Cardiac fibroblast (primary cell): ENCODE data around the gene PPP1R9A.

Experiments
- DNase-seq, 2 donors: peaks; one replicate each; pipeline versions ENCODE4 v3.0.0 to v3.0.0-alpha.2; 2010; ENCODE audit warnings: low read depth in 2 of 2
- H3K4me3 ChIP-seq, 2 donors: replicated peaks in 1 of 2; 1 replicate in 1 of 2; 2 replicates in 1 of 2; pipeline ENCODE4 v1.5.1; 2011; ENCODE audit warnings: low read depth in 2 of 2, low read length in 2 of 2, mild to moderate bottlenecking in 2 of 2, moderate library complexity in 1 of 2
- TF ChIP-seq, protein P1 (sequence below): IDR thresholded peaks from one replicate; pipeline ENCODE4 v1.5.1; 2011; ENCODE audit warnings: low read depth, mild to moderate bottlenecking, low read length, inconsistent platforms

PPP1R9A gene

DNA sequence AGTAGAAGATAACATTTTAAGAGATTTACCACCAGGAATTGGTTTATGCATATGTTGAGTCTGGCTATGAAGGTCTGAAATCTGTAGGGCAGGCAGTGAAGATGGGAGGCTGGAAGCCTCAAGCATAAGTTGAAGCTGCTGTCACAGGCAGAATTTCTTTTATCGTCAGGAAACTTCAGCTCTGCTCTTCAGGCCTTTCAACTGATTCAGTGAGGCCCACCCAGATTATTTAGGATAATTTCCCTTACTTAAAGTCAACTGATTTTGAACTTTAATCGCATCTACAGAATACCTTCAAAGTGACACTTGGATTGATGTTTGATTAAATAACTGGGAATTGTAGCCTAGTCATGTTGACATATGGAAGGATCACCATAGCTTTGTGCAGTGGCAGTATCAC is 190.5 kb downstream of the PPP1R9A start:
- TF ChIP-seq, protein P1, sequence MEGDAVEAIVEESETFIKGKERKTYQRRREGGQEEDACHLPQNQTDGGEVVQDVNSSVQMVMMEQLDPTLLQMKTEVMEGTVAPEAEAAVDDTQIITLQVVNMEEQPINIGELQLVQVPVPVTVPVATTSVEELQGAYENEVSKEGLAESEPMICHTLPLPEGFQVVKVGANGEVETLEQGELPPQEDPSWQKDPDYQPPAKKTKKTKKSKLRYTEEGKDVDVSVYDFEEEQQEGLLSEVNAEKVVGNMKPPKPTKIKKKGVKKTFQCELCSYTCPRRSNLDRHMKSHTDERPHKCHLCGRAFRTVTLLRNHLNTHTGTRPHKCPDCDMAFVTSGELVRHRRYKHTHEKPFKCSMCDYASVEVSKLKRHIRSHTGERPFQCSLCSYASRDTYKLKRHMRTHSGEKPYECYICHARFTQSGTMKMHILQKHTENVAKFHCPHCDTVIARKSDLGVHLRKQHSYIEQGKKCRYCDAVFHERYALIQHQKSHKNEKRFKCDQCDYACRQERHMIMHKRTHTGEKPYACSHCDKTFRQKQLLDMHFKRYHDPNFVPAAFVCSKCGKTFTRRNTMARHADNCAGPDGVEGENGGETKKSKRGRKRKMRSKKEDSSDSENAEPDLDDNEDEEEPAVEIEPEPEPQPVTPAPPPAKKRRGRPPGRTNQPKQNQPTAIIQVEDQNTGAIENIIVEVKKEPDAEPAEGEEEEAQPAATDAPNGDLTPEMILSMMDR = no peak
- no peak overlapping the region for H3K4me3 ChIP-seq
- no peak for DNase-seq

DNA sequence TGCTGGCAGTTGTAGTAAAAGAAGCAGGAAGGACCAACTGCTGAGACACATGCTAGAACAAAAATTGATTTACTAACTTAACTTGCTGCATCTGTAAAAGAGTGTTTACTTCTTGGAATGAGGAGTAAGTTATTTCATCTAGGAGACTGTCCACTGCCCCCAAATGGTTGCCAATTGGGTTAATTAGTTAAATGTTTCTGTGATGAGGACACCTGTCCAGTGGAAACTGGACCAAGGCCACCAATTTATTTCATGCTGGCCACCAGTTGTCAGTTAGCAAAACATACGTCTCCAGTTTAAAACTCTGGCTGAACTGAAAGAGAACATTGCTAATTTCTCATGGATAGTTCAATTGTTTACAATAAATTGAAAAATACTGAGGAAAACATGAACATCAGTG is 191.7 kb downstream of the PPP1R9A start:
- no peak overlapping the region for H3K4me3 ChIP-seq
- TF ChIP-seq, protein P1 = no peak
- no peak for DNase-seq

DNA sequence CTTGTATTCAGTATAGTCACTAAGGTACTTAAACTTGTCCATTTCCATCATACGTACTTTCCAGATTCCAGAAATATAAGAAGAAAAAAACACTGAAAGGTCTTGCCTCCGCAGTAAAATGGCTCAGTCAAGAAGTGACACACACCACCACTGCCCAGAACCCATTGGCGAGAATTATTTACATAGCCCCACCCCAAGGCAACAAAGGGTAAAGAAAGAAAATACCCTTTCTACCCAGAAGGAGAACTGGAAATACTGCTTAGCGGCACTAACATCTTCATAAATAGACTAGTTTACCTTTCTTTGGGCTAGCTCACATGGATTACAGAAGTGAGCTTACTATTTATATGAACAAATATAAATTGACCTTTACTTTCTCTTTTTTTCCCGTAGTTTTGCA is 194.0 kb downstream of the PPP1R9A start:
- TF ChIP-seq, protein P1 = no peak
- no peak for DNase-seq

DNA sequence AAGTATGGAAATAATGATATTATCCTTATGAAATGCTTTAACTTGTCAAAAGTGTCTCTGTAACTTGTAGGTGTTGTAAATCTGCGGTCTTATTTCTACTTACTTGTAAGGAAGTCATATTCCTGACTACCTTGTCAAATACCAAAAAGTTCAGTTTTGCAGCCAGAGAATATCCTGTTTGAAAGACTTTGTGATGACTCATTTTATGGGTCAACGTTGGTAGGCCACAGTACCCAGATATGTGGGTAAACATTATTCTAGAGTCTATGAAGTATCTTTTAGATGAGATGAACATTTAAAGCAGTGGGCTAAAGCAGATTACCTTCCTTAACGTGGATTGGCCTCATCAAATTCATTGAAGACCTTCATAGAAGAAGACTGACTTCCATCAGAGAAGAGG is 195.3 kb downstream of the PPP1R9A start:
- TF ChIP-seq, protein P1 = no peak
- DNase-seq = peak in 1 of 2 donors; percentile 7
- H3K4me3 ChIP-seq = no peak overlapping the region

More for the DNA sequence above, 194.0 kb downstream of the PPP1R9A start:
- no peak overlapping the region for H3K4me3 ChIP-seq

DNA sequence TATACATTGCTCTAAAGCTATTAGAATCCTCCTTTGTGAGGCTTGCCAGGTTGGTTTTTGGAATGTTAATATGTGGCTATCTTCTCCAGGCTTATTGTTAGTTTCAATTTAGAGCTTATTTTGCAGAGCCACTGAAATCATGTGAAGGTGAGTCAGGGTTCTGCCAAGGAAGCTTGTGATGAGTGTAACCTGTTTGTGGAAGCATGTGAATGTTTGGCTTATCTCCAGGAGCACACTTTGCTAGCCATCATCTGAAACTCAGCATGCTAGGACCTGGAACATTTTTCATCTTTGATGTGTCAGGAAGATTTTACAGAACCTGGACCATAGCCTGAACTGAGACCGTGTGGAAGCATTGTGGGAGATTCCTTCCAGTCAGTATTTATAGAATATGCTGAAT is 197.3 kb downstream of the PPP1R9A start:
- TF ChIP-seq, protein P1 = no peak
- H3K4me3 ChIP-seq = no peak overlapping the region
- DNase-seq = peak; percentile 3 to 13

DNA sequence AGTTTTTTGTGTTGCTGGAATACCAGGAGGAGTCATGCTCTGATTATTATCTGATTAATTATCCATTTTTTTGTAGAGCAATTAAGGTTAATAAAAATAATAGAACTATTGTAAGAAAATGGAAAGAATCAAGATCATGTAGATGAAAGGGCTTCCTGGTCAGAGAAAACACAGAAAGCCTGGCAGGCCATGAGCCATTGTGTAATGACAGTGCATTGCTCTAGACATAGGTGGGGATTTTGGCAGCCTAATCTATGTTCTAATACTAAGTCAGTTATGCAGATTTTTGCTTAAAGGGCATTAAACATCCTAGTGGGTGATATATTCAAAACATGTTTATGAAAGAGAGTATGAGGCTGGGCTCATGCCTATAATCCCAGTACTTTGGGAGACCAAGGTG is 198.2 kb downstream of the PPP1R9A start:
- DNase-seq = no peak
- TF ChIP-seq, protein P1 = no peak

DNA sequence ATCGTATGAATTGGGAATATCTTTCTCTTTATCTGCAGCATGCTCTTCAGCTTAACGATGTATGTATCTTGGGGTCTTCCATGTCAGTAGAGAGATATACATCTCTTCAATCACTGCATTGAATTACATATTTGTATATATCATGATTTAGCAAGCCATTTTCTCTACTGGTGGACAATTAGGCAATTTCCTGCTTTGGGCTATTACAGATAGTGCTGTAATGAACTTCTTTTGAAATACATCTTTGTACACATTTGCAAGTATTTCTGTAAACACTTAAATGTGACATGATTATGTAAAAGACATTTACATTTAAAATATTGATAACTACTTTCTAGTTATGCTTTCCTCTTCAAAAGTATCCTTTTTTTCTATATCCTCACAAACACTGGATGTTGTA is 199.0 kb downstream of the PPP1R9A start:
- H3K4me3 ChIP-seq = no peak overlapping the region
- TF ChIP-seq, protein P1 = no peak
- no peak for DNase-seq

More for the DNA sequence above, 198.2 kb downstream of the PPP1R9A start:
- H3K4me3 ChIP-seq = no peak overlapping the region
